T-helper 22 cell (primary cell): Measurements from ENCODE around the gene SLC13A5.
"Not testable (repeated sequence)": the region's sequence is repeated elsewhere in the genome, so short reads cannot be mapped to it uniquely, and the experiment has no call there.

Experiments
- DNase-seq: peaks from one replicate; pipeline ENCODE4 v3.0.0-alpha.2; 2020; ENCODE audit warnings: low read depth

The SLC13A5 gene

DNA sequence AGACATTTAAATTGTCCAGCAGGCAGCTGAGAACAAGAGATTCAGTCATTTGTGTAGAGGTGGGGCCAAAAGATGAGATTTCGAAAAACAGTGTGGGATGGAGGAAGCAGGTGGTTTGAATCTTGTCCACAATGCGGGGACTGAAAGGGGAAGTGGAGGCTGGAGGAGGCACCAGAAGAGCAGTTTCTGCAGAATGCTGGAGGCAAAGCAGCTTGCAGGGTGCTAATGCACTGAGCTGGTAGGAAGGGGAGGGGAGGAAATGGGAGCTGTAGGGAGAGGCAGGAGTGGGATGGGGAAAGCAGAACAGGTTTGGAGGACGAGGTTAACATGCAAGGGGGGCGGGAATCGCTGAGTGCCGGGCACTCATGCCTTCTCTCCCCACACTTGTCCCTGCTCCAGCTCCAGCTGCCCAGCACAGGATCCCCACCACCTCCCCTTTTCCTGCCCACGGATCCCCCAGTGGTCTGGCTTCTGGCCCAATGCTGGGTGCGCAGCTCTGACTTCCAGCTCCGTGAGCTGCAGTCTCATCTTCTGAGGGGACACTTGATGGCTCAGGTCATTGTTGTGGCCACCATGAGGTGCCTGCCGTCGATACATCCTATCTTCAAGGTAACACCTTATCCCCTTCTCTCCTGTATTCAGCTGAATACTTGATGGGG lies 52.2 kb downstream of the SLC13A5 start:
- no peak for DNase-seq

DNA sequence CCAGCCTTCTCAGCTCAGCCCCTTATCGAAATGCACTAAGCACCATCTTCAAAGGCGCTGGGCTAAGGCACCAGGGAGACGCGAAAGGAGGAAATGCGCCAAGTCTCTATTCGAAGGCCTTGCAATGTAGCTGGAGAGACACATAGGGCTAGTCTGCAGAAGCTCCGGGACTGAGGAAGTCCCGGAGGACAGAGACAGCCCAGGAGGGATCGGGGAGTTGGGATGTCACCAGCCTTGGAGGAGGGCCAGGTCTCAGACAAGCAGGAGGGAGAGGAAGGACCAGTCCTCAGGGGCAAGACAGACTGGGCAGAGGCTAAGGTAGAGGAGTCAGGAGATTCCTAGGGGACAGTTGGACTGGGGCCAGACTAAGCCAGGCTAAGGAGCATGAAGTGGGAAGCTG lies 53.1 kb downstream of the SLC13A5 start:
- no peak for DNase-seq

DNA sequence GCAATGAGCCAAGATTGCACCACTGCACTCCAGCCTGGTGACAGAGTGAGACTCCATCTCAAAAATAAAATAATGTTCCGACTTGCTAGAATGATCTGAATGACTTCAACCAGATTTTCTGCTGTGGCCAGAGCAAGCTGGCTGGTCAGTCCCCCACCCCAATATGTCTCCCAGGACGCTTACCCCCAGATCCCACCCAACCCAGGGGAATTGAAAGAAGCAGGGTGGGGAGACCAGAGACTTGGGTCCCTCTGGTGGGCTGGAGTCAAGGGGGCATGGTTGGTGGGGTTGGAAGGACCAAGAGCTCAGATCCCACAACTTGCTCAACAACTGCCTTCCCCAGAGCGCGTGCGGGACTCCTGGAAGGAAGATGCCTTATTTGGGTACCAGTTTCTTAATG lies 54.8 kb downstream of the SLC13A5 start:
- not testable (repeated sequence) for DNase-seq

DNA sequence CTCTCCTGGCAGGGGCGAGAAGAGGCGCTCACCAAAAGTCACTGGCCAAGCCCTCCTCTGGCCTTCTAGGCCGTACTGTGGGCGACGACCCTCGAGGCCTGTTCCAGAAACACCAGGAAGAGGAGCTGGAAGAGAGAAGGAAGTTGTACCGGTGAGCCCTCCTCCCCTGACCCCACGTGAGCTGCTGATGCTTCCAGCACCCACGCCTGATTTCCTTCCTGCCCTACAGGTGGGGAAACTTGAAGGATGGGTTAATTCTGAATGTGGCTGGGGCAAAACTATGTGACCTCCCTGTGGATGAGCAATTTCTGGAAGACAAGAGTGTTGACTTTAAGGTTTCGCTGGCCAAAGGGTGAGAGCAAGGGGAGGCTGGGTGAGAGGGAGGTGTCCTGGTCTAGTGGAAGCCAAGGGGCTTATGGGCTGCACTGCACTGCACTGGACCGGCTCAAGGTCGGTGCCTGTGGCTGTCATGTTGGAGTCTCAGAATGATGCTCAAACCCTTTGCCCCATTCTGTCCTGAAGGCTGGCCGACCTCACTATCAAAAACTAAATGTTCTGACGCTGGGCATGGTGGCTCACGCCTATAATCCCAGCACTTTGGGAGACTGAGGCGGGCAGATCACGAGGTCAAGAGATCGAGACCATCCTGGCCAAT lies 55.4 kb downstream of the SLC13A5 start:
- DNase-seq, result no peak

DNA sequence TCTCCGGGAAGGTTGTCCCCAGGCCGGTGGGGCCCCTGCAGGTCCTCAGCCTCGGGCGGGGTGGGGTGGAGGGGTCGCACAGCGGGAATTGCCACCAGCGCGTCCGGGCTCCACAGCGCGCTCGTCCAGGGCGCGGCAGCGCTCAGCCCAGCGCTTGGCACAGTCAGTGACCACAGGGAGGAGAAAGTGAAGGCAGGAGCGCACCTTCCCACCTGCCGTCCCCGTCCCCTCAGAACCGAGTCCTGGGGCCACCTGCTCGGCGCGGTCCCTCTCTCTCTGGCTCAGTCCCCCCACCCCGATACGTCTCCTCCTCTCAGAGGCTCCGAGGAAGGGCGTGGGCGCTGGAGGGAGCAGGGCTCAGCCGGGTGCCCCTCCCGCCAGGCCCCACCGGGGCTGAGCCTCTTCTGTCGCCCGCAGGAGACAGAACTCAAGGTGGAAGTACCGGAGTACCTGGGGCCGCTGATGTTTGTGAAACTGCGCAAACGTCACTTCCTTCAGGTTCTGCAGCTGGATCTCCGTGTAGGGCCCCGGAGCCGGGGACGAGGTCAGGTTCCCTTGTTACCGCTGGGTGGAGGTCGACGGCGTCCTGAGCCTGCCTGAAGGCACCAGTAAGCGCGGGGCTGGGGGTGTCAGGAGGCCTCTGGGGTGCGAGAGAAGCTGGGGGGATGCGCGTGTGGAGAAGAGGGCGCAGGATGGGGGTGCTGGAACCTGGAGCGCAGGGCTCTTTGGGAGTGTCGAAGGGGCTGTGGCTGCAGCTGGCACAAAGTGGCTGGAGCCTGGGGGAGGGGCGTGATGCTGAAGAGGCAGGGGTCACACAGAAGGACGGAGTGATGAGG lies 56.2 kb downstream of the SLC13A5 start:
- peak; percentile 41 for DNase-seq

DNA sequence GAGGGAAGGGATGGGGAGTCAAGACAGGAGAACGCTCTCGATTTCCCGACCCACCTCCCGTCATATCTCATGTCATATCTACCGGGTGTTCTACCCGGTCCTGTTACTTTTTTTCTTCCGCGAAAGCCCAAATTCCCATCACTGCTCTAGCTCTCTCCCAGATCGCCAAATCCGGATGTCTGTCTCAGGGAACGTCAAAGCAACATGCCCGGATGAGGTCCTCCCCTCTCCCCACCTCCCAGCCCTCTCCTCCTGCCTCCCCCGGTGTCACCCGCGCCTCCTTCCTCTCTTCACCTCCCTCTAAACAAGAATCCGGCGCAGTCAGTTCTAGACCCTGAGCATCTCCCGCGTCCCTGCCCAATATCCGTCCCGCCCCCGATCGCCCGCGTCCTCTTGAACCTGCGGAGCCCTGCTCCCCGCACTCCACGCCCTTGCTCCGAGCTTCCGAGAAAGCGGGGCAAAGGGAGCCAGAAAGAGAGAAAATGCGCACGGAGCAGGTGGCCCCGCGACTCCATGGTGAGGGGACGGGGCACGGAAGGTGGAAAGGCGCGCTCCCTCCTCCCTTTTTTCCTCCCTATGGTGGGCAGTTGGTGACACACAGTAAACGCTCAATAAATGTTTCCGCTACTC lies 57.3 kb downstream of the SLC13A5 start:
- DNase-seq, result not testable (repeated sequence)

DNA sequence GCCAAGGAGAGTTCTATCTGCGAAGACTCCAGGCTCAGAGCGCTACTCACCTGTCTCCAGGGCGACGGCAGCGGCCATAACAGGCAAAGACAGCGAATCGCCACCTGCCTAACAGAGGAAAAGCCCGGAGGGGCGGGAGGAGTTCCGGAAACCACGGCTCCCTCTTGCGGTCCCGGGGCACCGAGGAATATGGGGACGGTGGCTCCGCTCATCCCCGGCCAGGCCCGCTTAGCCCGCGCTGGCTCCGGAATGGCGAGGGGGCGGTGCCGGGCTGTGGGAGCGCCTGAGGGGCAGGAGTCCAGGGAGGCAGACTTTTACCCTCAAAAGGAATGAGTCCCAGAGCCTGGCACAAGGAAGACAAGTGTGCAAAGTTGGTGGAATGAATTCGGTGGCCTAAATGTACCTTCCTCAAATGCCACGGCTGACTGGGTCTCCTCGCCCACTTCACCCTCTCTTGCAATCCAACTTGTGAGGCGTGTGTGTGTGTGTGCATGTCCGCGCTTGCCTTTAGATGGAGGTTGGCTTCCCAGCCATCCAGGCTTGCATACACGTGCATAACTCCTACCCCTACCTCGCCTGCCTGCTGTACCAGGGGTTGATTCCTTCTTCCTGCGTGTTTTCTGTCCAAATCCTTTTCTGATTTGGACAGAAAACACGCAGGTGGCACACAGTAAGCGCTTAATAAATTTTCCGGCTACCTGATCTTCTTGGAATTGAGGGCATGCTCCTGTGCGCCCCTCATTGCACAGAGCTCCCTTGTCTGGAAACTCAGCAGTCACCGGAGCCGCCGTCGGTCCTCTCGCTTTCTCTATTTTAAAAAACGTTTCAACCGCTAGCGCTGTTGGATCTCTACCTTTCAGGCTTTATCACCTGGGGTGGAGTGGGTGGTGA lies 58.1 kb downstream of the SLC13A5 start:
- DNase-seq, result no peak

DNA sequence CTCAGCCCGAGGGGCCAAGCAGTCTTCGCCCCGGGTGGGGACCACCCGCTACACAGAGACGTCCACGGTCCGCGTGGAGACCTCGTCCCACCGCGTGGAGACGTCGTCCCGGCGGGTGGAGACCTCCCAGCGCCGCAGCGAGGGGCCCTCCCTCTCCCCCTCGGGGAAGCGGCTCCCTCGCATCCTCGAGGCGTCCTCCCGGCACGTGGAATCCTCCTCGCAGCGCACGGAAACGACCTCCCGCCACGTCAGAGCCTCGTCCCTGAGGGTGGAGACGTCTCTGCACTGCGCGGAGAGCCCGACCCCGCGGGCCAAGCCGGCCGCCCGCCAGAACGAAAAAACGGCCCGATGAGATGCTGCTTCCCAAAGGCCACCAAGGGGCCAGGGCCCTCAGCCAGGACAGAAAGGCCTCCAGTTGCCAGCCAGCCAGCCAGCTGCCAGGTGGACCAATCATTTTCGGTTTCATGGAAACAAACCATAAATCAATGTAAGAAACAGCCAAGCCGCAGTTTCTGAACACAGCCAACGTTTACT lies 61.2 kb downstream of the SLC13A5 start:
- DNase-seq, result no peak

DNA sequence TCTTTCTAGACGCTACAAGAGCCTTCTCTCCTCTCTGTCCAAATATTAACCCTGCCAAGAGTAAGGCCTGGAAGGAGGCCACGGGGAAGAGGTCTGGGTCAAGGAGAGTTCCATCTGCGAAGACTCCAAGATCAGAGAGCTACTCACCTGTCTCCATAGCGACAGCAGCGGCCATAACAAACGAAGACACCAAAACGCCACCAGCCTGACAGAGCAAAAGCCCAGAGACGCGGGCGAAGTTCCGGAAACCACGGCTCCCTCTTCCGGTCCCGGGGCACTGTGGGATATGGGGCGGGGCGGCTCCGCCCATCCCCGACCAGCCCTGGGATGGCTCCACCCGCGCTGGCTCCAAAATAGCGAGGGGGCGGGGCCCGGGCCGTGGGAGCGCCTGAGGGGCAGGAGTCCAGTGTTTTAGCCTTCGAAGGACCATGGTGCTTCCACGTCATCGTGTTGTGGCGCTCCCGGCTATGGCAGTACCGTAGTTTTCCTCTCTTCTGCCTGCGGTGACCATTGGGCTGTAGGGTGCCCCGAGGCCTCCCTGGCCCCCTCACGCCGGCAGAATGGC lies 61.7 kb downstream of the SLC13A5 start, which contains the start of the genes C17orf100 and MED31:
Gene C17orf100, plus strand, starts transcription at position 409 of the 565 bp plus-strand sequence. Its CDS starts 152 bp downstream, at position 561.
Gene MED31, minus strand, starts transcription at position 252 of the 565 bp plus-strand sequence. Its CDS starts 77 bp downstream, at position 175.
- DNase-seq, result peak; percentile 91

DNA sequence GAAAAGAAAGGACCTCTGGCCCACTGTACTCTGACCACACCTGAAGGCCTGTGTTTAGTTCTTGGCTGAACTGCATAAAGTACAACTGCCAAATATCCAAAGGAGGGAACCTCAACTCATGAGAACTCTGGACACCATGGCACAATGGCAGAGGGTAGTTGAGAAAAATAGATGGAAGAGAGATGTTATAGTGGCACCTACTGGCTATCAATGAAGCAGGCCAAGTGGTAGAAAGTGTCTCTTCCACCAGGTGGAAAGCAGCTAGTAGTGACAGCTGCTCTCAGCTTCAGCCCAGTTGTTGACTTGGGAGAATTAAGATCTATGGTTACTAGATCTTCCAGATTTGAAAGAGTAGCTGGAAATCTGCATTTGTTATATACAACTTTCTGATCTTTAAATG lies 65.0 kb downstream of the SLC13A5 start:
- DNase-seq, result no peak

DNA sequence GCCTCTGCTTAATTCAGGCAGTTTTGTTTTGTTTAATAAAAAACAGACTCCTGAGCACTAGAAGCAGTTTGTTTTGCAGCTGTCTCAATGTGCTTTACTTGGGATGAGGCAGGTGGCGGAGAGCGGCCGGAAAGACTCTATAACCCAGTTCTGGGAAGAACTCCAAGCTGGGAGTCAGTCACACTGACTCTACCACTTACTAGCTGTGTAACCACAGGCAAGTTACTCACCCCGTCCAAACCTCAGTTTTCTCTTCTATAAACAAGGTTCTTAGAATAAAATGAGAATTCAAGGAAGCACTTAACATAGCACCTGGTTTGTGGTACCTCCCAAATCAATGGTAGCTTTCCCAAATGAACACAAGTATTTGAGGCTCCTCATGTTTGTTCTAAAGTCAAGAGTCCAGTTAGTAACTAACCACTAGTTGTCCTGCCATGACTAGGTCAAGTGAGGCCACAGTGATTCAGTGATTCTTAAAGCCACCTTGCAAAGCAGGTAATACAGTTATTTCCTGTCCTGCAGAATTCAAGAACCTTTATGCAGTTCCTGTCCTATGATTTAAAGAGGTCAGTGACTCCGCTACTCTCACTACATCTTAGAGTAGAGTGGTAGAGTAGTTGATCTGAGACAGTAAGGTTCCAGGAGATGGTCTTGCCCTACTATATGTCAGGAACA lies 69.6 kb downstream of the SLC13A5 start:
- no peak for DNase-seq

DNA sequence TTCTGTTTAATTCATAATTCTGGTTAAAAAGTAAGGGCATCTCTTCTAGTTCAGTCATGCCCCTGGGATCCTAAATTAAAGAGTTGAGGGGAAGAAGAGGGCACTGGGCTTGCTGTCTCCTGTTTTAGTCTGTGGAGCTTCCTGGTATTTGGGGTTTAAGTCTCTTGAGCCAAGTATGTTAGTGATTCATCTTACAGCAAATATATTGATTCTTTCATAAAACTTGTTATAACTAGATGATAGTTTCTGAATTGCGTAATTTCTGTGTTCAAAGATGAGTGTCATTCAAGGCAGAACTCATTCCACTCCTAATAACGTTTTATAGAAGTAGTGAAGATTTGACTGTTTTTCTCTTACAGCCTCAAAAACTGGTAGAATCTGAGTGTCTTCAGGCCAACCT lies 70.6 kb downstream of the SLC13A5 start:
- no peak for DNase-seq

DNA sequence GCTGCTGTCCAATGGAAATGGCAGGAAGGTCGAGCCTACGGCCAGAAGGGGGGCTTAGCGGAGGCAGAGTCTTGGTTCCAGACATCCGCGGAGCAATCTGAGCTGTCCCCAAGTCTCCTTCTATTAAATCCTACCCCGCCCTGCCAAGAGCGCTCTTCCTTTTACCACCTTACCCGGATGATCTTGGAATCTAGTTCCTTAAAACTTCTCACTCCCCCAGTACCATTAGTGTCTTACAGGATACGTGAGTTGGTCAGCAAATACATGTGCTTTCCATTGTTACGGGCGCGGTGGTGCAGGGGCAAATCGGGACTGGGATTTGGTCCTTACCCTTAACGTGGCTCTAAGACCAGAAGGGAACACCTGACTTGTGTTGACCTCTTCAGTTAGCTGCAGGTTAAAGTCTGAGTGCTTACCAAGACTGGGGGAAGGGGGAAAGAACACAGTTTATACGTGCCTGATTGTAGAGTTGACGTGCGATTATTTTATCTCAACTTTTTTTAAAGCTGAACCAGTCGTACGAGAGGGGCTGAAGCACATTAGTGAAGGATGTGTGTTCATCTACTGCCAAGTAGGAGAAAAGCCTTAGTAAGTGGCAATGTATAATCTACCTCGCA lies 71.8 kb downstream of the SLC13A5 start:
- no peak for DNase-seq

DNA sequence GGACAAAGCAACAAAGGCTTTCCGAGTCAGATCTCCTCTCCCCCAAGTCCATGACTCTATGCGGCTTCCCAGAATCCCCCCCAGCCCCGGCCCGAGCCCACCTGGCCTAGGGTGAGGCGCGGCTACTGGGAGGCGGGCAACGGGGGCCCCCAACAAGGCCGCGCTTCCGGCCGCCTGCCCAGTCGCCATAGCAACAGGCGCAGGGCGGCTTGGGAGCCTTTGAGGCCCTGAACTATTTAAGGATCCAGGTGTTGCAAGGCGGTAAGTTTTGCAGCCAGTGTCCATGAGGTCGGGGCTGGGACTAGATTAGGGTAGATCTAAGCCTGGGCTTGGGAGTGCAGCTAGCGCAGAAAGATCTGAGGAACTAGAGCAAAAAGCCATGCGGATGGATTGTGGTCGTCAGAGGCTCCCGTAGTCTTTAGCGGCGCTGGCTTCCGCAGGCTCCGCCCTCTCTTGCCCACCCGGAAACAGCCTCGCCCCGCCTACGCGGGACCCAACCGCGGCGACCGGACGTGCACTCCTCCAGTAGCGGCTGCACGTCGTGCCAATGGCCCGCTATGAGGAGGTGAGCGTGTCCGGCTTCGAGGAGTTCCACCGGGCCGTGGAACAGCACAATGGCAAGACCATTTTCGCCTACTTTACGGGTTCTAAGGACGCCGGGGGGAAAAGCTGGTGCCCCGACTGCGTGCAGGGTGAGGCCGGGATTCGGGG lies 72.5 kb downstream of the SLC13A5 start, which contains the start of the genes KIAA0753 and TXNDC17:
Gene KIAA0753, minus strand, starts transcription at position 176 of the 711 bp plus-strand sequence. CDS start 5,608 bp downstream, outside the sequence.
Gene TXNDC17, plus strand, starts transcription at position 525 of the 711 bp plus-strand sequence. Its CDS starts 23 bp downstream, at position 548.
- DNase-seq, result peak; percentile 79

DNA sequence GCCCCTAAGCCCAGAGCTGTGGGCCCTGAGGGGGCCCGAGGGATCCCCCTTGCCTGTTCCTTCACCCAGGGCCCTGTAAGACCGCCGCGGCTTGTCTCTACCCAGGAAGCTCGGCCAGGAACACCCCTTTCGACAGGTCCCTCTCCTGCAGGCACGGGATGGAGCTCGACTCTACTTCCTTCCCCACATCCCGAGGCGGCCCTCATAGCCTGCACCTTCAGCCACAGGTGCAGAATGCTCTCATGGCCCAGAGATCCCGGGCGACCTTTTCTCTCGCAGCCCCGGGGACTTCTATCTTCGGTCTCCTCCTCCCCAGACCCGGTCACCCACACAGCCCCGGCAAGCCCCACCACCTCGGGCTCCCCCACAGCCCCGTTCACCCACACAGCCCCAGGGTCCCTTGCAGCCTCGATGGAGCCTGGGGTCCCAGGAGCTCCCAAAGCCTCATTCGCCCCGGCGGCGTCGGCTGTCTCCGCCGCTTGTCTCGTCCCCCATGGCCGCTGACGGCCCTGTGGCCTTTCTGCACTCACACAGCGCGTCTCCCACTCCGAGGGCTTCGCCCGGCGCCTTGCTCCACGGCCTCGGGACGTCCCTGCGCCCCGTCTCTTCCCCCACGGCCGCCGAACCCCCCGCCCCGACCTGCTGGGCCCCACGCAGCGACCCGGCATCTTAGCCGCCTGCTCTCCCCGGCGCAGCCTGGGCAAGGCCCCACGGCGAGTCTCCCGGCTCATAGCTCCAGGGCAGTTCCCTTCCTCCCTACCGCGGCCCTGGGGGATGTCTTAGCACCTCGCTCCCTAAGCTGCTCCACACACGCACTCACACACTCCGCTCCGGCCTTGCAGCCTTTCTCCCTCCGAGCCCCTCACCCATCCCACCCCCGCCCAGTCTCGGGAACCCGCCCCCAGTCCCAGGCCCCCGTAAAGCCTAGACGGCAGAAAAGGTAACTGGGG lies 73.3 kb downstream of the SLC13A5 start:
- no peak for DNase-seq

DNA sequence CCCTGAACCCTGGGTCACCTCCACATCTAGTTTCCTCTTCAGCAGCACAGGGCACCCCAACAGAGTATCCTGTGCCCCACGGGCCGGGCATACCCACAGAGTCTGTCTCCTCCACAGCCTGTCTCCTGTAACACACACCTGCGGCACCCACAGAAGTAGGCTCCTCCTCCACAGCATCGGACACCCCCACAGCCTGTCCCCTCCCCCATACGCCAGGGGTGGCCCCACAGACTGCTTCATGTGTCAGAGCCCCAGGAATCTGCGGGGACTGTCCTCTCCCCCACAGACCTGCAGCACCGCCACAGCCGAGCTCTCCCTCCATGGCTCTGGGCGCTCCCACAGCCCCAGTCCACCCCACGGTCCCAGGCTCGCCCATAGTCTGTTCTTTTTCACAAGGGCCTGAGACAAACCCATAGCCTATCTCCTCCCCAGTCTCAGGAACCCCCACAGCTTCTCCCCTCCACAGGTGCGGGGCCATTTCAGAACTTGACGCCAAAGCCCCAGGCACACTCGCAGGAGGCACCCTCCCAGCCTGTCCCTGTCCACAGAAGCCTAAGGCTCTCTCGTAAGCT lies 74.1 kb downstream of the SLC13A5 start:
- no peak for DNase-seq
